ENCODE results near the gene MEMO1. TPM values are rescaled to one million over a fixed set of nuclear protein-coding genes. Genes with fewer than 3 reads are reported as not detected.
"Not testable (repeated sequence)": the region's sequence is repeated elsewhere in the genome, so short reads cannot be mapped to it uniquely, and the experiment has no call there.

The MEMO1 gene
- total and polyA plus RNA-seq, 2 donors from 2014 or later = 22.2 to 28.6 TPM

DNA sequence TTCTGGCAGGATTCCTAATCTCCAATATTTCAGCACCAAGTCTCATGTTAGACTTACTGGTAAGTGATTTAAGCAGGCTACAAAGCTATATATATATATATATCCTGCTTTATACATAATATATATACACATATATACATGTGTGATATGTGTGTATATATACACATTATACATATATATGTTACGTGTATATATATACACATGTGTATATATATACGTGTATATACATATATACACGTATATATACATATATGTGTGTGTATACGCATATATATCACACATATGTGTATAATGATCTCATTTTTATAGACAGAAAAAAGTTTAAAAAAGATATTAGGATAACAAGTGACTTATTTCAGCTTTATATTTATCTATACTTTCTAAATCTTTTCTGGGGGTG is 41.6 kb downstream of the MEMO1 start:
- H3K36me3 ChIP-seq (ENCODE audit: control insufficient read depth in 2 of 3, insufficient read depth in 3 of 3, low read length in 3 of 3) = no peaks in the 10 kb centered on the region
- DNase-seq (no peak), FAIRE-seq (peak; percentile 53)
- no peaks in the 10 kb centered on the region for H3K27me3 ChIP-seq (ENCODE audit: control insufficient read depth, insufficient read depth, low read length)
- intact Hi-C loops (cut with DNase I) = no loop called here
- no peak overlapping the region for H3K9ac ChIP-seq (ENCODE audit: low read length in 3 of 3)
- no peak overlapping the region for H3K27ac ChIP-seq (ENCODE audit: low read depth in 2 of 2, low read length in 2 of 2)
- H3K4me1 ChIP-seq (ENCODE audit: control insufficient read depth in 2 of 3, insufficient read depth in 2 of 3, low read depth in 1 of 3, low read length in 3 of 3) = no peaks in the 10 kb centered on the region
- TF ChIP-seq, protein P1, sequence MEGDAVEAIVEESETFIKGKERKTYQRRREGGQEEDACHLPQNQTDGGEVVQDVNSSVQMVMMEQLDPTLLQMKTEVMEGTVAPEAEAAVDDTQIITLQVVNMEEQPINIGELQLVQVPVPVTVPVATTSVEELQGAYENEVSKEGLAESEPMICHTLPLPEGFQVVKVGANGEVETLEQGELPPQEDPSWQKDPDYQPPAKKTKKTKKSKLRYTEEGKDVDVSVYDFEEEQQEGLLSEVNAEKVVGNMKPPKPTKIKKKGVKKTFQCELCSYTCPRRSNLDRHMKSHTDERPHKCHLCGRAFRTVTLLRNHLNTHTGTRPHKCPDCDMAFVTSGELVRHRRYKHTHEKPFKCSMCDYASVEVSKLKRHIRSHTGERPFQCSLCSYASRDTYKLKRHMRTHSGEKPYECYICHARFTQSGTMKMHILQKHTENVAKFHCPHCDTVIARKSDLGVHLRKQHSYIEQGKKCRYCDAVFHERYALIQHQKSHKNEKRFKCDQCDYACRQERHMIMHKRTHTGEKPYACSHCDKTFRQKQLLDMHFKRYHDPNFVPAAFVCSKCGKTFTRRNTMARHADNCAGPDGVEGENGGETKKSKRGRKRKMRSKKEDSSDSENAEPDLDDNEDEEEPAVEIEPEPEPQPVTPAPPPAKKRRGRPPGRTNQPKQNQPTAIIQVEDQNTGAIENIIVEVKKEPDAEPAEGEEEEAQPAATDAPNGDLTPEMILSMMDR (IDR thresholded peaks at IDR 0.05; ENCODE audit: borderline replicate concordance, extremely low read depth, insufficient read depth) = no peak
- H3K9me3 ChIP-seq (ENCODE audit: control insufficient read depth in 2 of 3, insufficient read depth in 1 of 3, low read length in 3 of 3) = no peaks in the 10 kb centered on the region
- H3K4me3 ChIP-seq (ENCODE audit: low read length in 3 of 3) = no peak overlapping the region

DNA sequence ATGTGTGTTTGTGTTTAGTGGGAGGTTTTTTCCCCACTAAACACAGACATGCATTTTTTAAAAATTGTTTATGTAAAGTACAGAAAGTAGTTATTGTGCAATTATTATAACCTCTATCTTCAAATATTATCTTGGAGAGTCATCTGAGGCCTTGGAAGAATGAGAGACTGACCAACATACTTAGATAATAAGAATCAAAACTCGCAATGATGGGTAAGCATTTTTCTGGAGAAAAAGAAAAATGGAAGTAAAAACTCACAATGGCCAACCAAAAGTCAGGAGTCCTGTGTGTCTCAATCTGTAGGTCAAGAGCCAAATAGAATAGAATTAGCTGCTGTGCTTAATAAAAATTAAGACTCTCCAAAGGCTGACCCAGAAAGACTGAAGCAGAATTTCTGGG is 43.0 kb downstream of the MEMO1 start:
- Histone ChIP-seq H3K36me3 (ENCODE audit: control insufficient read depth in 2 of 3, insufficient read depth in 3 of 3, low read length in 3 of 3) (no peaks in the 10 kb centered on the region), H3K9me3 (ENCODE audit: control insufficient read depth in 2 of 3, insufficient read depth in 1 of 3, low read length in 3 of 3) (no peaks in the 10 kb centered on the region), H3K27me3 (ENCODE audit: control insufficient read depth, insufficient read depth, low read length) (no peaks in the 10 kb centered on the region), H3K4me1 (ENCODE audit: control insufficient read depth in 2 of 3, insufficient read depth in 2 of 3, low read depth in 1 of 3, low read length in 3 of 3) (no peaks in the 10 kb centered on the region), H3K4me3 (ENCODE audit: low read length in 3 of 3) (no peak overlapping the region), H3K9ac (ENCODE audit: low read length in 3 of 3) (no peak overlapping the region), H3K27ac (ENCODE audit: low read depth in 2 of 2, low read length in 2 of 2) (no peak overlapping the region)
- FAIRE-seq (no peak), DNase-seq (no peak)
- intact Hi-C loops (cut with DNase I) = no loop called here
- TF ChIP-seq, protein P1 (IDR thresholded peaks at IDR 0.05; ENCODE audit: borderline replicate concordance, extremely low read depth, insufficient read depth) = no peak

DNA sequence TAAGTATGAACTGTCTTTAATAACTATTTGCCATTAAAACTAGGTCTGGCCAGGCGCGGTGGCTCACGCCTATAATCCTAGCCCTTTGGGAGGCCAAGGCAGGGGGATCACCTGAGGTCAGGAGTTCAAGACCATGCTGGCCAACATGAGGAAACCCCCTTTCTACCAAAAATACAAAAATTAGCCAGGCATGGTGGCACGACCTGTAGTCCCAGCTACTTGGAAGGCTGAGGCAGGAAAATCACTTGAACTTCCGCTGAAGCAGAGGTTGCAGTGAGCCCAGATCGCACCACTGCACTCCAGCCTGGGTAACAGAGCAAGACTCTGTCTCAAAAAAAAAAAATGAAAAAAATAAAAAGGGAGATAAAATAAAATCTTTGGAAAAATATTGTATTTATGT is 44.4 kb downstream of the MEMO1 start:
- H3K9me3 ChIP-seq (ENCODE audit: control insufficient read depth in 2 of 3, insufficient read depth in 1 of 3, low read length in 3 of 3); intact Hi-C loops (cut with DNase I); H3K9ac ChIP-seq (ENCODE audit: low read length in 3 of 3); H3K36me3 ChIP-seq (ENCODE audit: control insufficient read depth in 2 of 3, insufficient read depth in 3 of 3, low read length in 3 of 3); H3K4me1 ChIP-seq (ENCODE audit: control insufficient read depth in 2 of 3, insufficient read depth in 2 of 3, low read depth in 1 of 3, low read length in 3 of 3); H3K27me3 ChIP-seq (ENCODE audit: control insufficient read depth, insufficient read depth, low read length); H3K27ac ChIP-seq (ENCODE audit: low read depth in 2 of 2, low read length in 2 of 2); H3K4me3 ChIP-seq (ENCODE audit: low read length in 3 of 3); FAIRE-seq; DNase-seq: not testable (repeated sequence)

GRCh38 chr2:31965094-31965493 is 45.7 kb downstream of the MEMO1 start:
- H3K27ac ChIP-seq (ENCODE audit: low read depth in 2 of 2, low read length in 2 of 2) = no peak overlapping the region
- H3K9ac ChIP-seq (ENCODE audit: low read length in 3 of 3) = no peak overlapping the region
- intact Hi-C loops (cut with DNase I) = no loop called here
- H3K4me1 ChIP-seq (ENCODE audit: control insufficient read depth in 2 of 3, insufficient read depth in 2 of 3, low read depth in 1 of 3, low read length in 3 of 3) = no peaks in the 10 kb centered on the region
- no peak overlapping the region for H3K4me3 ChIP-seq (ENCODE audit: low read length in 3 of 3)
- DNase-seq (no peak), FAIRE-seq (no peak)
- H3K9me3 ChIP-seq (ENCODE audit: control insufficient read depth in 2 of 3, insufficient read depth in 1 of 3, low read length in 3 of 3) = no peaks in the 10 kb centered on the region
- TF ChIP-seq, protein P1 (IDR thresholded peaks at IDR 0.05; ENCODE audit: borderline replicate concordance, extremely low read depth, insufficient read depth) = no peak
- H3K36me3 ChIP-seq (ENCODE audit: control insufficient read depth in 2 of 3, insufficient read depth in 3 of 3, low read length in 3 of 3) = no peaks in the 10 kb centered on the region
- no peaks in the 10 kb centered on the region for H3K27me3 ChIP-seq (ENCODE audit: control insufficient read depth, insufficient read depth, low read length)
